WERI-Rb-1 (cell line): ENCODE results near the gene EPHA4.
A peak's percentile ranks its signal among the peaks of the same experiment; 100 is the strongest.

Experiments
- DNase-seq: peaks from one replicate; pipeline ENCODE4 v3.0.0-alpha.2; 2020
- H3K27ac ChIP-seq: fragments of 250-450 bp; sonication (Bioruptor Pico); 2 replicates; pipeline ENCODE4 v1.5.1; 2020; ENCODE audit warnings: mild to moderate bottlenecking, moderate library complexity
- H3K27me3 ChIP-seq: fragments of 250-450 bp; sonication (Bioruptor Pico); 2 replicates; pipeline ENCODE4 v1.5.1; 2021; ENCODE audit warnings: mild to moderate bottlenecking, low read depth, moderate library complexity; ENCODE audit not compliant: insufficient read depth, severe bottlenecking
- H3K36me3 ChIP-seq: fragments of 250-450 bp; sonication (Bioruptor Pico); 2 replicates; pipeline ENCODE4 v1.5.1; 2020; ENCODE audit warnings: mild to moderate bottlenecking, moderate library complexity
- H3K4me3 ChIP-seq: 2 replicates; pipeline ENCODE4 v1.5.1; 2011; ENCODE audit warnings: low read depth, mild to moderate bottlenecking, control low read depth, low read length
- H3K9me3 ChIP-seq: fragments of 250-450 bp; sonication (Bioruptor Pico); 2 replicates; pipeline ENCODE4 v1.5.1; 2021; ENCODE audit warnings: mild to moderate bottlenecking, moderate library complexity; ENCODE audit not compliant: severe bottlenecking
- TF ChIP-seq, protein P1 (sequence below): IDR thresholded peaks from 2 replicates; pipeline ENCODE4 v1.5.1; 2011; ENCODE audit warnings: low read depth, mild to moderate bottlenecking, control low read depth, inconsistent platforms, low read length

The EPHA4 gene

DNA sequence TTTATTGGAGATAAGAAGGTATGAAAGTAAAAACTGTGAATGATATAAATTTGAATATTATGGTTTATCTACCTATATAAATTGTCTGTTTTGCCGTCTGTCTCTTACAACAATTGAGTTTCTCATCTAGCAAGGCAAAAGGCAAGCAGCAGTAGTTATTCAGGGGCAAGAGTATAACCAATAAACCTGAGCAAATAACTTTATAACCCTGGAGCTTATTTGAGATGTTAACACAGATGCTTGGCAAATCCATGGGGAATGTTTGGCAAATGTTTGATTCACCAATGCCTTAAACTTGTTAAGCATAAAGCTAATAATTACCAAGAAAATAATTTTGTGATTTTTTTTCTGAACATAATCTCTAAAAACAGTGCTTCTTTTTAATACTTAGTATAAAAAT, 9.9 kb upstream of the EPHA4 start:
- DNase-seq: no peak
- H3K36me3 ChIP-seq: no peaks in the 10 kb centered on the region
- H3K27ac ChIP-seq: no peak overlapping the region
- H3K9me3 ChIP-seq: no peaks in the 10 kb centered on the region
- no peak overlapping the region for H3K4me3 ChIP-seq
- TF ChIP-seq, protein P1, sequence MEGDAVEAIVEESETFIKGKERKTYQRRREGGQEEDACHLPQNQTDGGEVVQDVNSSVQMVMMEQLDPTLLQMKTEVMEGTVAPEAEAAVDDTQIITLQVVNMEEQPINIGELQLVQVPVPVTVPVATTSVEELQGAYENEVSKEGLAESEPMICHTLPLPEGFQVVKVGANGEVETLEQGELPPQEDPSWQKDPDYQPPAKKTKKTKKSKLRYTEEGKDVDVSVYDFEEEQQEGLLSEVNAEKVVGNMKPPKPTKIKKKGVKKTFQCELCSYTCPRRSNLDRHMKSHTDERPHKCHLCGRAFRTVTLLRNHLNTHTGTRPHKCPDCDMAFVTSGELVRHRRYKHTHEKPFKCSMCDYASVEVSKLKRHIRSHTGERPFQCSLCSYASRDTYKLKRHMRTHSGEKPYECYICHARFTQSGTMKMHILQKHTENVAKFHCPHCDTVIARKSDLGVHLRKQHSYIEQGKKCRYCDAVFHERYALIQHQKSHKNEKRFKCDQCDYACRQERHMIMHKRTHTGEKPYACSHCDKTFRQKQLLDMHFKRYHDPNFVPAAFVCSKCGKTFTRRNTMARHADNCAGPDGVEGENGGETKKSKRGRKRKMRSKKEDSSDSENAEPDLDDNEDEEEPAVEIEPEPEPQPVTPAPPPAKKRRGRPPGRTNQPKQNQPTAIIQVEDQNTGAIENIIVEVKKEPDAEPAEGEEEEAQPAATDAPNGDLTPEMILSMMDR: no peak
- H3K27me3 ChIP-seq: no peaks in the 10 kb centered on the region

DNA sequence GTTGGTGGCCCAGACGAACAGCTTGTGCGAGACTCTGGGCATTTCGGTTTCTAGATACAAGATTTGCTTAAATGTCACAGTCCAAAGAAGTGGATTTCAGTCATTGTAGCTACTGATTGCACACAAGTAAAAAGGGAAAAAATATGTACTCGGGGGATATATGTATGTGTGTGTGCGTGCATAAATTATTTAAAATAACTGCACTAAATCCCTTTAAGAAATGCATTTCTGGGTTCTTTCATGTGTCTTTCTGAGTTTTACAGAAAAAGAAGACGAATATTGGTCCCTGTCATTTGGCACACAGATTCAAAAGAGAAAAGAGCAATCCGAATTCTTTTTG, 2.1 kb upstream of the EPHA4 start:
- TF ChIP-seq, protein P1: no peak
- no peak for DNase-seq
- H3K27ac ChIP-seq: no peak overlapping the region
- H3K36me3 ChIP-seq: no peaks in the 10 kb centered on the region
- H3K27me3 ChIP-seq: peaks cover 12% of the 10 kb centered on the region
- H3K9me3 ChIP-seq: no peaks in the 10 kb centered on the region
- peak overlapping the region; percentile 77 for H3K4me3 ChIP-seq

DNA sequence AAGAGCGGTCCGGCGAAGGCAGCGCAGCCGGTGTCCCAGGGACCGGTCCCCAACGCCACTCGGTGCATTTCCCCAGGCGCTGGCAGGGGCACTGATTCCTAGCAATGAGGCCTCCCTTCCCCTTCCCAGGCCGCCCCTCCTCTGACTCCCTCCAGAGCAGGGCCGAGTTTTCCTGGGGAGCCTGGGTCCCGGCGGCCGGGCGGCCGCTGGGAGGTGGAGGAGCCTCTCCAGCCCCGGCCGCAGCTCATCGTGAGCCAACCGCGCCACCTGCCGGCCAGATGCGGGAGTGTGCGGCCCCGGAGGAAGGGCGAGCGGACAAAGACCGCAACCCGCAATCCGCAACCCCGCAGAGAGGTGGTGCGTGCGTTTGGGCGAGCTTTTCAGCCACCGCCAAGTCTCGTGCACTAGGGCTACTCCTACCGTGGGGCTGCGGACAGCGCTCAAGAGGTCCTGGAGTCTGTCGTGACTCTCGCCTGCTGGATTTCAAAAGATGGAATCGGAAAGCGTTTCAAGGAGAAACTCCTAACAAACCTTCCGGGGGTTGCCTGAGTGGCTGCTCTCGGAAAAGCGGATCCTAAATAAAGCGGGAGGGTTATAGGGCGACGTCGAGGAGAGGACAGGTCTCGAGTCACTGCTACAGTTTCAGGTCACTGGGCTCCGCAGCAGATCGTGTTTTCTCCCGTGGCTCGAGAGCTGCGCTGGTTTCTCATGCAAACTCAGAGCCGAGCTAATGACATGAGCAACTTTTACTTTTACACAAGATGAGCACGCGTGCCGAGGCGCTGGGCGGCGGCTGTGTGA, 1.5 kb upstream of the EPHA4 start:
- TF ChIP-seq, protein P1: peak; percentile 90
- DNase-seq: peak; percentile 88
- peak overlapping the region; percentile 77 for H3K4me3 ChIP-seq
- no peak overlapping the region; the same call in 1 of the 2 replicates for H3K27ac ChIP-seq
- peaks cover 12% of the 10 kb centered on the region for H3K27me3 ChIP-seq
- no peaks in the 10 kb centered on the region for H3K36me3 ChIP-seq
- H3K9me3 ChIP-seq: no peaks in the 10 kb centered on the region

DNA sequence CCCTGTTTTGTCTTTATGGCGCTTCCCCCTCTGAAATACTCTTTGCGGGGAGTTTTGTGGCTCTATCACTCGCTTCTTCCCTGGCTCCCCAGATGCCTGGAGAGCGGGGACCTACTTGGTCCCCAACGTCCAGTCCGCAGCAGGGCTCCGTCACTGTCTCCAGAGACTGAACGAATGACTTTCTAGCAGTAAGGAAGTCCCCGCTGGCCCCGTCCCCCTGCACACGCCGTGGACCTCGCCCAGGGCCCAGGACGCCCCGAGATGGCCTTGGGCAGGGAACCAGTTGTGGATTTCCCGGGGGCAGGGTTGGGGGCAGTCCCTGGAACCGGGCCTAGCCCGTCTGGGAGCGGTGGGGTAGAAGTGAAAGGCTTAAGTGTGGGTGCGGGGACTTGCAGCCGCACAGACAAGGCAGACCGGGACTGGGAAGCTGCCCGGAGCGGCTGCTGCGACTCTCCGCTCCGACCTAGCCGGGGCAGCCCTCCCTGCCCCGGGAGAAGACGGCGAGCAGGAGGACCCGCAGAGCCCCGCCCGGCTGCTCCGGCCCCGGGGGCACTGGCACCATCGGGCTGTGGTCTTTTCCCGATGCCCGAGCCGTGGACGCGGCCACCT, 821 bp upstream of the EPHA4 start:
- H3K36me3 ChIP-seq: no peaks in the 10 kb centered on the region
- no peaks in the 10 kb centered on the region for H3K9me3 ChIP-seq
- H3K27ac ChIP-seq: no peak overlapping the region; the same call in 1 of the 2 replicates
- peaks cover 12% of the 10 kb centered on the region for H3K27me3 ChIP-seq
- TF ChIP-seq, protein P1: no peak
- peak; percentile 45 for DNase-seq
- H3K4me3 ChIP-seq: peak overlapping the region; percentile 77

DNA sequence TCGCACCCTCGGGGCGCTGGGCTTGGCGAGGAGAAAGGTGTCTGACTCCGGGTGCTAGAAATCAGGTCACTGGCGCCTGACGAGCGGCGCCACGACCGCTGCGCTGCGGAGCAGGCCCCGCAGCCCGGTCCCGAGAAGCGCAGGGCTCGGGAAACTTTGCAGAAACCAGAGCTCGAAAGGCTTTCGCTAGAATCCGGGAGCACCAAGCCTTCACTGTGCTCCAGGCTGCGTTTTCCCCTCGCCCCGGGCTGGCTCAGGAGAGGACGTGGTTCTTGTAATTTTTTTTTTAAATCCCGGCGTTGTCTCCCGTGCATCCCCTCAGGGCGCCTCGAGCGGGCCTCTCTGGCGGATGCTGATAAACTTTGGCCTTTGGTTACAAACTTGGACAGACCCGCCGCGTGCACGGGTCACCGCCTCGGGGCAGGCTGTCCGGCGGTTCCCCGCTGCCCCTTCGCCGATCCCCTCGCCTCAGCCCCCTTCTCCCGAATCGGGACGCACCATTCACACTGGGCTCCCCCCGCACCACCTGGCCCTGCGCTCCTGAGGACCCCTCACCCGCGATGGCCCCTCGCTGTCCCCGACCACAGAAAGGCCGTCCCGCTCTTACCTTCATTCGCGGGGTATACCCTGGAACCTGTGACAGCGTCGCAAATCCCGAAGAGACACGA, 419 bp downstream of the EPHA4 start:
- H3K9me3 ChIP-seq: no peaks in the 10 kb centered on the region
- no peak overlapping the region for H3K27ac ChIP-seq
- DNase-seq: peak; percentile 24
- H3K4me3 ChIP-seq: peak overlapping the region; percentile 80
- peaks cover 12% of the 10 kb centered on the region for H3K27me3 ChIP-seq
- no peaks in the 10 kb centered on the region for H3K36me3 ChIP-seq
- TF ChIP-seq, protein P1: no peak
